Activated gamma-delta T cell treated with Interleukin-2 at 50 U/mL for 16 hours (primary cell): Measurements from ENCODE around the gene SYCN.
"Not testable (repeated sequence)": the region's sequence is repeated elsewhere in the genome, so short reads cannot be mapped to it uniquely, and the experiment has no call there.

Experiments
- DNase-seq: peaks from one replicate; pipeline ENCODE4 v3.0.0-alpha.2; 2020

SYCN gene

DNA sequence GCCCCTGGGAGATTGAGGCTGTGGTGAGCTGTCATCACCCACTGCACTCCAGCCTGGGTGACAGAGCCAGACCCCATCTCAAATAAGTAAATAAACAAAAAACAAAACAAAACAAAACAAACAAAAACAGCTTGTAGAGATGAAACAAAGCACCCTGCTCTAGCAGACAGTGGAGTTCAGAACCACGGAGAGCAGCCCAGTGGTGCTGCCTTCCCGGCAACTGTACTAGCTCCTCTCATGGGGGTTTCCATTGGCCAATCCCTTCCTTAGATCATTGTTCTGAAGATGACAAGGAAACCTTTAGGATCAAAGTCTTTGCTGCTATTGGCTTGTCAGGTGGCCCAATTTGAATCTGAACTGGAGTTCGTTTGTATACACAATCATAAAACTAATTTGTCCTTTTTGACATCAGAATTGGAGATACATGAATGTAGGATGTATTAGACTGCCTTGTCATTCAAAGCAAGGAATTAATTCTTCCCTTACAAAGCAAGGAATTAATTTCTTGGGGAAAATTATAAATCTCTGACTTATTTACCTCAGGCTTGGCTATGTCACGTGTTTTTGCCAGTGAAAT lies 19.7 kb upstream of the SYCN start:
- DNase-seq, result no peak

DNA sequence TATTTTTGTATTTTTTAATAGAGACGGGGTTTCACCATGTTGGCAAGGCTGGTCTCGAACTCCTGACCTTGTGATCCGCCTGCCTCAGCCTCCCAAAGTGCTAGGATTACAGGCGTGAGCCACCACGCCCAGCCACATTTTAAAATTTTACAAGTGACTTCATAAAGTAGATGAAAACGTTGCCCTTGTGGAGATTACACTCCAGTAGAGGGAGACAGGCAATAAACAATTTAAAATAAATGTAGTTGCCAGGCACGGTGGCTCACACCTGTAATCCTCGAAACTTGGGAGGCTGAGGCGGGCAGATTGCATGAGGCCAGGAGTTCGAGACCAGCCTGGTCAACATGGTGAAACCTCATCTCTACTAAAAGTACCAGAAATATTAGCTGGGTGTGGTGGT lies 15.0 kb upstream of the SYCN start:
- DNase-seq, result not testable (repeated sequence)

DNA sequence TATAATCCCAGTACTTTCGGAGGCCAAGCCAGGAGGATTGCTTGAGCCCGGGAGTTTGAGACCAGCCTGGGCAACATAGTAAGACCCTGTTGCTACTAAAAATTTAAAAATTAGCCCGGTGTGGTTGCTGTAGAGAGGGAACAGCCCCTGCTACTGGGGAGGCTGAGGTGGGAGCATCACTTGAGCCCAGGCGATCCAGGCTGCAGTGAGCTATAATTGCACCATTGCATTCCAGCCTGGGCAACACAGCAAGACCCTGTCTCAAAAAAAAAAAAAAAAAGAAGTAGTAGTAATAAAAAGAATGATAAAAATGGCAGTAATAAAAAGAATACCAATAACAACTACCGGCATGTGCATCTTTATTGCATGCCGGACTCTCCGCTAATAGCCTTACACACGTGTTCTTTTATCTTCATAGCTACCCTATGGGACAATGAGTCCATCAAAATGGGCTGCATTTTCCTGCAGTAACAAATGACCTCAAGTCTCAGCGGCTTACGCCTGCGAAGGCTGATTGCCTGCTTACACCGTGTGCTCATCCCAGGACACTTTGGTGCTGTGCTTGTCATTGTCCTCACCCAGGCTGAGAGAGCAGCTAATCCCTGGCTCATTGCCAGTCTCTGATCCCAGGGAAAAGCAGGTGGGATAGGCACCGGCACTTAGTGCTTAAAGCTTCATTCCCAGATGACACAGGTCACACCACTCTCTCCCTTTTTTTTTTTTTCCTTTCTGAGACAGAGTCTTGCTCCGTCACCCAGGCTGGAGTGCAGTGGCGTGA lies 14.4 kb upstream of the SYCN start:
- no peak for DNase-seq

DNA sequence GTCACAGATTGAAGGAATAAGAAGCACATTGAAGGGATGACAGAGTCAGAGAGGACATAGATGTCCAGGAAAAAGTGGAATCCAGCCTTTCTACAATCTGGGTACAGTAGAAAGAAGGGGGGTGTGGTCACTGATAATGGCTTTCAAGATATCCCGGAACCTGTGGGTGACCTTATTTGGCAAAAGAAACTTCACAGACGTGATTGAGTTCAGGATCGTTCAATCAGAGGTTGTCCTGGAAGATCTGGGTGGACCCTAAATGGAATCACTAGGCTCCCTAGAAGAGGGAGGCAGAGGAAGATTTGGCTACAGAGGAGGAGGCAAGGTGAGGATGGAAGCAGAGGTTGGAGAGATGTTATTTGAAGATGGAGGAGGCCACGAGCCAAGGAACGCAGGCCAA lies 13.0 kb upstream of the SYCN start:
- DNase-seq, result no peak

DNA sequence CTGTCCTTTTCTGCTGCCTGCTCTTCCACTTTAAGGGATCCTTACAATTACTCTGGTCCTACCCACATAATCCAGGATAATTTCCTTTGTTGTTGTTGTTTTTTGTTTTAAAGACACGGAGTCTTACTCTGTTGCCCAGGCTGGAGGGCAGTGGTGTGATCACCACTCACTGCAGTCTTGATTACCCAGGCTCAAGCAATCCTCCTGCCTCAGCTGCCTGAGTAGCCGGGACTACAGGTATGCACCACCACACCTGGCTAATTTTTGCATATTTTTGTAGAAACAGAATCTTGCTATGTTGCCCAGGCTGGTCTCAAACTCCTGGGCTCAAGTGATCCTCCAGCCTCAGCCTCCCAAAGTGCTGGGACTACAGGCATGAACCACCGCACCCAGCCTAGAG lies 11.3 kb upstream of the SYCN start:
- not testable (repeated sequence) for DNase-seq

DNA sequence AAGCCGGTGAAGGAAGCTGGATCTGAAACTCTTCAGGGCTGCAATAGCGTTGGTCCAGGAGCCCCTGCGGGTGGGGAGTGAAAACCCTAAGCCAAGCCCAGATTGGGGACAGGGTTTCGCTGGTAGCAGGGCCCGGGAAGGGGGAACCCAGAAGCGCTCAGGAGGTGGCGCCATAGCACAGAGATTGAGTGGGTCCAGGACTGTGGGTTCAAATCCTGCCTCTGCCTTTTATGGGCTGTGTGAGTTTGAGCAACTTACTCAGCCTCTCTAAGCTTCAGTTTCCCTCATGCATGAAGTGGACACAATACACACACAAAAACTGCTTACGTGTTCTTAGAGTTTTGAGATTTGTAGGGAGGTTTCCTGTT lies 8.3 kb upstream of the SYCN start:
- peak; percentile 56 for DNase-seq

DNA sequence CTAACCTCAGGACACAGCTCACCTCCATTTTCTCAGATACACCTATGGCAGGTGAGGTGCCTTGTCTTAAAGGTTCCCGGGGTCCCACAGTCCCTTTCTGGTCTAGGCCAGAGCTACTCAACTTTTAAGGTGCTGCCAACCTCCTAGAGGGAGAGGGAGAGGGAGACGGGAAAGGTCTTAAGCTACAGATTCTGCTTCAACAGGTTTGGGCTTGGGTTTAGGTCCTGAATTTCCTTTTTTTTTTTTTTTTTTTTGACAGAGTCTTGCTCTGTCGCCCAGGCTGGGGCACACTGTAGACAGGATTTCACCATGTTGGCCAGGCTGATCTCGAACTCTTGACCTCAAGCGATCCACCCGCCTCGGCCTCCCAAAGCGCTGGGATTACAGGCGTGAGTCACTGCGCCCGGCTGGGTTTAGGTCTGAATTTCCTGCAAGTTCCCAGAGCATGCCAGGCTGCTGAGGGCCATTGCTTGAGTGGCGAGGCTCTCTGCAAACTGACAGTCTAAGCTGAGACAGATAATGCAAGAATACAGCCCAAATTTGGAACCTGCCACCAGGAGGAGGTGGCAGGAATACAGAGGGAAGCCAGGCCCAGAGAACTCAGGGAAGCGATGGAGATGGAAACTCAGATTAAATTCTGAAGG lies 7.8 kb upstream of the SYCN start:
- no peak for DNase-seq

DNA sequence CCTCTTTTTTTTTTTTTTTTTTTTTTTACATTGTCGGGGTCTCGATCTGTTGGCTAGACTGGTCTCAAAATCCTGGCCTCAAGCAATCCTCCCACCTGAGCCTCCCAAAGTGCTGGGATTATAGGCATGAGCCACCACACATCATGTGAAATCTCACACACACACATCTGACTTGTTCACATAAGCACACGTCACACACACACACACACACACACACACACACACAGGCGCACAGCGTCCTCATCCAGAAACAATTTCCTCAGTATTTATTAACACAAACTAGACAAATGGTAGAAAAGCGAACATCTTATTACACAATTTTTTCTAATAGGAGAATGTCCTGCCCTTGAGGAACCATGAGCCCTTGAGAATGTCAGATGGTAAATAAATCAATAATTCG lies 5.1 kb upstream of the SYCN start:
- no peak for DNase-seq

DNA sequence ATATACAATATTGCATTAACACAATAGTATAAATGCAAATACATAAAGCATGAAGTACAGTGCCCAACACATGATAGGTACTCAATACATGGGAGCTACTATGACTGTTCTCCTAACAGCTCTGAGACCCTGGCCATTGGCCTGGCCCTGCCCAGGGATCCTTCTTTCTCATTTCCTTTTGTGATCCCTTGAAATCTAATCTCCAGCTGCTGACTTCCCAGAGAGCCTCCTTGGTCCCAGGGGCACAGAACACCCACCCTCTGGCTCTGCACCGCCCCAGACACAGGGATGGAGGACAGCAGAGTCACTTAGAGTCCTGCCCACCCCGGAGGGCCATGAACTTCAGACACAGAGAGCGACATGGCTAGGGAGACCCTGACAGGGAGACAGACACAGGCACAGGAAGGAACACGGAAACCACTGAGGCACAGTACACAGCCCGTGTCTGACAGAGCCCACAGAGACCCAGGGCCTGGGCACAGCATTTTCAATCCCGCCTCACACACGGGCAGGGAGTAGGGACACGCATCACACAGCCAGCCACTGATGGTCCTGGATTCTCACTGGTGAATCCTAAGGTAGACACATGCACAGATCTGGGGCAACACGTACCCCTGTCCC lies 4.2 kb upstream of the SYCN start:
- DNase-seq, result no peak

DNA sequence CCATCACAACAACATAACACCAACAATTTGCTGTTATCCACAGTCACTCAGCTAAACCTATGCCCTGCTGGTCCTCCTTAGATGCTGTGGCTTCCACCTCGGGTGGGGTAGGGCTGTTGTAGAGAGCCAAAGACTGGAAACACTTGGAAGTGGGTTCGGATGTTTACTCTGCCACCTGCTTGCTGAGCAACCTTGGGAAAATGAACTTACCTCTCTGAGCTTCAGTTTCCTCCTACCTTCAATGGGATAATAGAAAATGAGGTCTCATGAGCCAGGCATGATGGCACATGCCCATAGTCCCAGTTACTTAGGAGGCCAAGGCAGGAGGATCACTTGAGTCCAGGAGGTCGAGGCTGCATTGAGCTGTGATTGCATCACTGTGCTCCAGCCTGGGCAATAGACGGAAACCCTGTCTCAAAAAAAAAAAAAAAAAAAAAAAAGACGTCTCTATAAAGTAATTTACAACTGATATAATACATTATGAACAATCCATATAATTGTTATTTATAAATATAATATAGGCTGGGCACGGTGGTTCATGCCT lies 3.3 kb upstream of the SYCN start:
- DNase-seq, result no peak

DNA sequence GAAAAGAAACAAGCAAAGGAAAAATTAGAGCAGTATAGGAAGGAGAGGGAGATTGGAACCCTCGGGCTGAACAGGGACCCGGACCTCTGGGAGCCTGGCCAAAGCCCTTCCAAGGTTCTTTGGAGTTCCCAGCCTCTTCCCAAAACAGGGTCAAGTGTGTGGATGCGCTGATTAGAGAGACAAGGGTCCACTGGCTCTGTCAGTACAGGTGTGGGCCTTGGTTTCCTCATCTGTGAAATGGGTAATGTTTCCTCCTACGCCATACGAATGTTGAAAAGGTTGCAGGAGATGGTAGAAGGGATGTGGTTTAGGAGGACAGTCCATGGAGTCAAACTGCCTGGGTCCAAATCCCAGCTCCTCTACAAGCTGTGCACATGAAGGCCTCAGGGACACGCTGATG lies 2.1 kb upstream of the SYCN start:
- DNase-seq, result no peak

DNA sequence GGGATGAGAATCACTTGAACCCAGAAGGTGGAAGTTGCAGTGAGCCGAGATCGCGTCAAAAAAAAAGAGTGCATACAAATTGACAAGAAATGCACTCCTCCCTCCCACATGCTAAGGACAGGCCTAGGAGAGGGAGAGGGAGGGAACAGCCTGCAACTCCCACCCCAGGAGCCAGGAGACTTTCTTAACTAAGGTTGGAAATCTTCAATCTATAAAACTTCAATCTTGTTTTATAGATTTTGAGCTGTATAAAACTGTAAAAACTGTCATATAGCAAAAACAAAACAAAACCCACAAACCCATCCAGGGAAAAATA lies 1.3 kb upstream of the SYCN start:
- DNase-seq, result no peak

DNA sequence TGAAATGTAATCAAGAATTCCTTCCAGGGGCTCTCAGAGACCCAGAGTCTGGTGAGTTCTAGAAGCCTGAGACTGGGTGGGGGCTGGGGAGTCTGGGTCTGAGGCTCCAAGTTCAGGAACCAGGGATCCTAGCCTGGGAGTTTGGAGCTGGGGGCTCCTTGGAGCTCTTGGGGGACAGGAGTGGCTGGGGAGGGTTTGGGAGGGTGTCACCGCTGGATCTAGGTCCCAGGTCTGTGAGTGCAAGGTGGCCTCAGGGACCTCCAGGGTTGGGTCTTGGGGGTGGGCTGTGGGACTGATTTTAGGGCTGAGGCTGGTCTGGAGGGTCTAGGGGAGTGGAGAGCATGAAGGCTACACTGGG lies 1.1 kb downstream of the SYCN start:
- no peak for DNase-seq

DNA sequence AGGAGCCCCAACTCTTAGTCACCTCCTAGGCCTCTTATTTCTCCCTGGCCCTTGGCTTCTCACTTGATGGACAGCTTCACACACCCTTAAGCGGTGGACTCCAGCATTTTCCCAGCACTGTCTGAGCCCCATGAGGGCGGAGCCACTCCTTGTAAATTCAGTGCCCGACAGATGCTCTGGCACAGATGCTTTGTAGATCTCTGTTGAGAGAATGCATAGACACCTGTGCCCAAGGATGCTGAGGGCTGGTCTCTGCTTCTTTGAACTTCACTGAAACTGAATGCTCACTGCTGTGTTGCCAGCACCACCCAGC lies 3.3 kb downstream of the SYCN start:
- no peak for DNase-seq

DNA sequence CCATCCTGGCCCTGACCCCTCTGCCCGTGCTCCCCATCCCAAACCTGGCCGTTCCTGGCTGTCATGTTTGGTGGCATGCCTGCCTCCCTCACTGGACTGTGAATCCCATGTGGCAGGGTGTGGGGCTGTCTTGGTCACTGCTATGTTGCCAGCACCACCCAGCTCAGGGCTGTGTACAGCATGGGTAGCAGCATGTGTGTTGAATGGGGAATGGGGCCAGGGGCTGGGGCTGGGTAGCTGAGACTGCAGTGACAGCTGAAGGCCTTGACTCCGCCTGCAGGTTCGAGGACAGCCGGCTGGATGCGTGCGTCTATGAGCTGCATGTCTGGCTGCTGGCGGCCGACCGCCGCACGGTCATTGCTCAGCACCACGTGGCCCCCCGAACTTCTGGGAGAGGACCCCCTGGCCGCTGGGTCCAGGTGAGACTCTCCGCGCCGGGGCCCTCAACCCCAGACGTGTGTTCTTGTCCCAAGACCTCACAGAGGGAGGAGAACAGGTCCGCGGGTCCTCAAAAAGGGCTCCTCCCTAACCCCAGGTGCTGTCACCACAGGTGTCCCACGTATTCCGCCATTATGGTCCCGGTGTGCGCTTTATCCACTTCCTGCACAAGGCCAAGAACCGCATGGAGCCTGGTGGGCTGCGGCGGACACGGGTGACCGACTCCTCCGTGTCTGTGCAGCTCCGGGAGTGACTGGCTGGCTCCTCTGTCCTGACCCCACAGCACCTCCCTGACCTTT lies 3.8 kb downstream of the SYCN start:
- no peak for DNase-seq

DNA sequence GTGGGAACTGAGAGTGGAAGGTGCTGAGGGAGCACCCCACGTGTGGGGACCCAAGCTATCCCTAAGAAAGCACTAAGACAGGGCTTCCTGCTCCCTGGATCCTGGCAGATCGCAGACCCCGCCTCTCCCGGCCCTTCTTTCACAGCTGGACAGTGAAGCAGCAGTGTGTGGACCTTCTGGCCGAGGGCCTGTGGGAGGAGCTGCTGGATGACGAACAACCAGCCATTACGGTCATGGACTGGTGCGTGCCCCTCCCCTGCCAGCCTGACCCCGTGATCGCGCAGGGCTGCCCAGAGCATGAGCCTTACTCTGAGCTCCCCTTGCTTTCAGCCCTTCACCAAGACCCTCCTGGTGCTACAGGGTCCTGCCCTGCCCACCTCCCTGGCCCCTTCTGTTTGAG lies 5.0 kb downstream of the SYCN start:
- no peak for DNase-seq

DNA sequence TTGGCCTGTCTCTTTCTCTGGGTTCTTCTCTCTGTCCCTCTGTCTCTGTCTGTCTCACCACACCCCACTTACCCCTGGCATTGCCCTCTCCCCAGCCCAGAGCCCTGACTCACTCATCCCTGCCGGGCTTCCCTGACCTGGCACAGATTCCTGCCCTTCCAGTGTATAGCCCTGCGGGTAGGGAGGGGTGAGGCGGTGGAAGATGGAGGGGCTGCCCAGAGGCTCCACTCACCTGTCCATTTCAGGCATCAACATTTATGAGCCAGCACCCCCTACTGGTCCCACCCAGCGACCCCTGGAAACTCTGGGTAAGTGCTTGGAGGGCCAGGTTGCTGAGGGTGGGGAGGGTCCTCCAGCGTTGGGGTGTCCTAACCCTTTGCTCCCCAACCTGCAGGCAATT lies 6.3 kb downstream of the SYCN start:
- no peak for DNase-seq

DNA sequence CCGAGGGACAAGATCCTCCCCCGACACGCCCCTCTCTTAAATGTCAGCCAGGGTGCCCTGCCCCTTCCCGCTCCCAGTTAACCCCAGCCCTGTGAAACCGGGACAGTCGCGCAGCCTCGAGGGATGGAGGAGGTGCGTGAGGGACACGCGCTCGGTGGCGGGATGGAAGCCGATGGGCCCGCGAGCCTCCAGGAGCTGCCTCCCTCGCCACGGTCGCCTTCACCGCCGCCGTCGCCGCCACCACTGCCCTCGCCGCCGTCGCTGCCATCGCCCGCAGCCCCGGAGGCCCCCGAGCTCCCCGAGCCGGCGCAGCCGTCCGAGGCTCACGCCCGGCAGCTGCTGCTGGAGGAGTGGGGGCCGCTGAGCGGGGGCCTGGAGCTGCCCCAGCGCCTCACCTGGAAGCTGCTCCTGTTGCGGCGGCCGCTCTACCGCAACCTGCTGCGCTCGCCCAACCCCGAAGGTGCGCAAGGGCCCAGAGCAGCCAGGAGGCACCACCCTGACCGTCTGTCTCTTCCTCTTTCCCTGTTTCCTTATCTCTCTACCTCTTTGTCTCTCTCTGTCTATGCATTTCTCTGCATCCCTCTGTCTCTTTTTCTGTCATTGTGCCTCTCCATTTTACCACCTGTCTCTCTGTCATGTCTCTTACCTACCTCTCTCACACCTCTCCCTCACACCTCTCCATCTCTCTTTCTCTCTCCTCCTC lies 7.1 kb downstream of the SYCN start, which contains the start of gene NCCRP1:
Gene NCCRP1, plus strand, starts transcription at position 105 of the 703 bp plus-strand sequence. Its CDS starts 19 bp downstream, at position 124.
- DNase-seq, result no peak

DNA sequence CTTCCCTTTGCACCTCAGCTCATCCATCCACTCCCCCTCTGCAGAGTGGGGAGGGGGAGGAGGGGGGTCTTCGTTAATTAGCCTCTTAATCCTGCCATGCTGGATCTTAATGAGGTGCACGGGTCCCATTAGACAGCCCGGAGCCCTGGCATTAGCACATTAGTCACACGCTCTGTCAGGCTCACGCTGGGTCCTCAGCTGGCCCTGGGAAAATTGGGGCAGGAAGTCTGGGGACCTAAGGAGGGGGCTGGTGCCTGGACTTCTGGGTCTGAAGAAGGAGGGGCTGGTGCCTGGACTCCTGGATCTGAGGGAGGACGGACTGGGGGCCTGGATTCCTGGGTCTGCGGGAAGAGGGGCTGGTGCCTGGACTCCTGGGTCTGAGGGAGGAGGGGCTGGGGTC lies 7.7 kb downstream of the SYCN start:
- DNase-seq, result no peak

DNA sequence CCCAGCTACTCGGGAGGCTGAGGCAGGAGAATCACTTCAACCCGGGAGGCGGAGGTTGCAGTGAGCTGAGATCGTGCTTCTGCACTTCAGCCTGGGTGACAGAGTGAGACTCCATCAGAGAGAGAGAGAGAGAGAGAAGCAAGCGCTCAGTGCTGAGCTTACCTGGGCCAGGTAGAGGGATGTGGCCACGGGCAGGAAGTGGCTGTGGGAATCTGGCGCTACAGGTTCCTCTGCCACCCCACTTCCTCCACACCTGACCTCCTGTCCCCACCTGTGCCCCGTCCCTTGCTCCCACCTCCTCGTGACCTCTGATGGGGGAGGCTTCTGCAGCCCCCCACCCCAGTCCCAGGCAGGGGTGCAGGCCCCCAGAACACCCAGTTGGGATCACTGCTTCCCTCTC lies 8.3 kb downstream of the SYCN start:
- DNase-seq, result peak; percentile 12

DNA sequence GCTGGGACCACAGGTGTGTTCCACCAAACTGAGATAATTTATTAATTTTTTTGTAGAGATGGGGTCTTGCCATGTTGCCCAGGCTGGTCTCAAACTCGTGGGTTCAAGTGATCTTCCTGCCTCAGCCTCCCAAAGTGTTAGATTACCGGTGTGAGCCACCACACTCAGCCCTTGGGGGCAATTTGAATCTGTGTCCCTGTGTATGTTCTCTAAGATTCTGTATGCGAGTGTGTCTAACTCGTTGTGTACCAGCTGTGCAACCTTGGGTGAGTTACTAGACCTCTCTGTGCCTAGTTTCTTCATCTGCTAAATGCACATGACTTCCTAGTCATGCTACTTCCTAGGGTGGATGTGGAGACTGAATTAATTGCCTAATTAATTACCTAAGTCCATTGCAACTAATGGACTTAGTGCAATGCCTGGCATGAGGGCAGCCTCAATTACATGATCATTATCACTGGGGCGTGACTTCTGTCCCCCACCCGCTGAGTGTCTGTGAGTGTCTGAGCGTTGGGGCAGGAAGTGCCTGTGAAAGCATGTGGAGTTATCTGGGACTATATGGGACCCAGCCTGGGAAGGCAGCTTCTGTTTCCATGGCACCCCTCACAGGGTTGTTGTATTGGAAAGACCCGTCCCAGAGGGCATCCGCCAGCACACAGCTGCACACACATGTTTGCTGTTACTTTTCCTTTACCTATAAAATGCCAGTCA lies 9.1 kb downstream of the SYCN start:
- no peak for DNase-seq

DNA sequence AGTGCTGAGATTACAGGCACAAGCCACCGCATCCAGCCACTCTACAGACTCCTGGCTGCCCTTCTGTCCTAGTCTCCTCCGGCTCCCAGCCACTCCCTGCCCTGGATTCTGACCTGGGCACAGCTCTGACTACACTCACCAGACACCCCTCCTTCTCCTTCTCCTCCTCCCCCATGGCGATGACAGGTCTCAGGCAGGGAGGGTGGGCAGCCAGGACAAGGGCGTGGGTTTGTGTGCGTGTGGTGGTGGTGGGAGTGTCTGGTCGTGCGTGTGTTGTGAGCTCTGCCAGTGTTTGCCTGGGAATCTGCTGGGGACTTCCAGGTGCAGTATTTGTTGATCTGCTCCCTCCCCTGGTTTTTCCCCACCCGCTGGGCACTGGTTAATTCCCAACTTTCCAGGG lies 10.3 kb downstream of the SYCN start:
- DNase-seq, result no peak
